ENCODE data around the gene GPR132. TPM values are rescaled to one million over a fixed set of nuclear protein-coding genes. Genes with fewer than 3 reads are reported as not detected.

GPR132 gene
- total RNA-seq, 1 experiment from 2014 or later: 0.20 TPM

DNA sequence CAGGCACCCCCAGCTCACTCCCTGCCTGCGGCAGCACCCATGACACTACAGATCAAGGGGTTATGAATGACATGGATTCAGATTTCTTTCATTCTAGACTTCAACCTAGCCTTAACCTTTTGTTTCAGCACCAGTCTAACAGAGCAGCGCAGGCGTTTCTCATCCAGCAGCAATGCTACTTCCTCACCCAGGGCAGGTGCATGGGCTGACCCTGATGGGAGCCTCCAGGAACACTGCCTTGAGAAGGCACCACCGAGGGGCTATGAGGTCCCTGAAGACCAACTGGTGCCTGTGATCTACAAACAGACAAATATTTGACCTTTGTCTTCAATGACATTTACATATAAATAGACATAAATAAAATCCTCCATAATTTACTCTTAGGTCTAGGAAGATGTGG lies 55.1 kb downstream of the GPR132 start:
- H3K27ac ChIP-seq (ENCODE audit: insufficient read length, low read depth, low read length): no peak overlapping the region

More for the DNA sequence above, 55.1 kb downstream of the GPR132 start:
- Histone ChIP-seq H3K4me2 (ENCODE audit: insufficient read depth, insufficient read length, low read length) (no peak overlapping the region), H3K4me1 (ENCODE audit: insufficient read depth, low read length) (no peaks in the 10 kb centered on the region), H2BK120ac (ENCODE audit: low read depth, low read length, poor library complexity, severe bottlenecking) (no peak overlapping the region), H3K18ac (ENCODE audit: insufficient read length, low read depth, low read length) (no peak overlapping the region), H3K27me3 (ENCODE audit: insufficient read depth, low read length) (no peaks in the 10 kb centered on the region), H3K9me3 (ENCODE audit: control insufficient read depth, low read depth, low read length) (no peaks in the 10 kb centered on the region), H2BK12ac (ENCODE audit: insufficient read length, low read depth, low read length) (no peak overlapping the region), H2BK15ac (ENCODE audit: low read depth, low read length) (no peak overlapping the region), H3K9ac (ENCODE audit: extremely low read depth, insufficient read length, low read length) (no peak overlapping the region), H3K56ac (ENCODE audit: insufficient read length, low read depth, low read length) (no peak overlapping the region), H3K14ac (ENCODE audit: insufficient read depth, low read length) (no peak overlapping the region), H2AFZ (ENCODE audit: low read length) (no peak overlapping the region), H2AK5ac (ENCODE audit: insufficient read length, low read length) (no peak overlapping the region), H3K23me2 (ENCODE audit: insufficient read length, low read depth, low read length, poor library complexity, severe bottlenecking) (no peaks in the 10 kb centered on the region), H4K8ac (replicated peaks; ENCODE audit: insufficient read length, low read depth, low read length) (no peak overlapping the region), H4K91ac (ENCODE audit: insufficient read length, low read depth, low read length) (no peak overlapping the region), H2BK5ac (ENCODE audit: insufficient read length, low read length) (no peak overlapping the region), H3K23ac (ENCODE audit: insufficient read length, low read depth, low read length) (no peak overlapping the region), H4K20me1 (ENCODE audit: control insufficient read depth, insufficient read depth, insufficient read length) (no peaks in the 10 kb centered on the region), H3K79me1 (ENCODE audit: insufficient read depth, low read depth, low read length, poor library complexity, severe bottlenecking) (peaks cover 17% of the 10 kb centered on the region), H3K79me2 (ENCODE audit: insufficient read depth, low read length) (peaks cover 28% of the 10 kb centered on the region), H4K5ac (ENCODE audit: insufficient read length, low read depth, low read length) (no peak overlapping the region), H3T11ph (ENCODE audit: low read length) (no peak overlapping the region), H3K4ac (ENCODE audit: low read depth, low read length) (no peak overlapping the region), H2BK20ac (ENCODE audit: low read depth, low read length, poor library complexity, severe bottlenecking) (no peak overlapping the region)
- Mint-ChIP-seq H3K27ac (no peak overlapping the region; a peak in 1 of 7 replicates), H3K4me3 (no peak overlapping the region), H3K36me3 (ENCODE audit: insufficient read depth in 1 of 3, low read depth in 3 of 3) (peaks cover 19 to 54% (median 53%) of the 10 kb centered on the region in 3 experiments; a peak in 6 of 7 replicates), H3K27me3 (ENCODE audit: low read depth) (no peaks in the 10 kb centered on the region), H3K4me1 (peaks cover 17 to 27% of the 10 kb centered on the region in 2 experiments), H3K9me3 (no peaks in the 10 kb centered on the region)
- TF ChIP-seq, protein P1, sequence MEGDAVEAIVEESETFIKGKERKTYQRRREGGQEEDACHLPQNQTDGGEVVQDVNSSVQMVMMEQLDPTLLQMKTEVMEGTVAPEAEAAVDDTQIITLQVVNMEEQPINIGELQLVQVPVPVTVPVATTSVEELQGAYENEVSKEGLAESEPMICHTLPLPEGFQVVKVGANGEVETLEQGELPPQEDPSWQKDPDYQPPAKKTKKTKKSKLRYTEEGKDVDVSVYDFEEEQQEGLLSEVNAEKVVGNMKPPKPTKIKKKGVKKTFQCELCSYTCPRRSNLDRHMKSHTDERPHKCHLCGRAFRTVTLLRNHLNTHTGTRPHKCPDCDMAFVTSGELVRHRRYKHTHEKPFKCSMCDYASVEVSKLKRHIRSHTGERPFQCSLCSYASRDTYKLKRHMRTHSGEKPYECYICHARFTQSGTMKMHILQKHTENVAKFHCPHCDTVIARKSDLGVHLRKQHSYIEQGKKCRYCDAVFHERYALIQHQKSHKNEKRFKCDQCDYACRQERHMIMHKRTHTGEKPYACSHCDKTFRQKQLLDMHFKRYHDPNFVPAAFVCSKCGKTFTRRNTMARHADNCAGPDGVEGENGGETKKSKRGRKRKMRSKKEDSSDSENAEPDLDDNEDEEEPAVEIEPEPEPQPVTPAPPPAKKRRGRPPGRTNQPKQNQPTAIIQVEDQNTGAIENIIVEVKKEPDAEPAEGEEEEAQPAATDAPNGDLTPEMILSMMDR (conservative IDR thresholded peaks at IDR 0.05): no peak
- WGBS (ENCODE audit: extremely low coverage, insufficient read length, low lambda C conversion rate): no CpG with 5 or more reads among the region's 4 CpGs
- DNase-seq: no peak

Measured in H9 (cell line).